CD4-positive, alpha-beta T cell treated with Interleukin-17A for 1 hour (primary cell): ENCODE results near the gene MED12.
A peak's percentile ranks its signal among the peaks of the same experiment; 100 is the strongest.

ENCODE experiments used
- DNase-seq: peaks from one replicate; pipeline ENCODE4 v3.0.0-alpha.2; 2020

Gene MED12

GRCh38 chrX:71107762-71108360 is 10.5 kb upstream of the MED12 start:
- peak; percentile 59 for DNase-seq

- peak; percentile 50 for DNase-seq
Observed at GRCh38 chrX:71109051-71109450, 9.3 kb upstream of the MED12 start.

- DNase-seq = peak; percentile 94
Observed at GRCh38 chrX:71111141-71111843, 7.1 kb upstream of the MED12 start, which contains the start of gene IL2RG. TSS of gene IL2RG (minus strand) at chrX:71111577. CDS start at chrX:71111539, 38 bp downstream.

- DNase-seq = peak; percentile 70
Observed at GRCh38 chrX:71111921-71112431, 6.4 kb upstream of the MED12 start.

- DNase-seq = no peak
Observed at GRCh38 chrX:71117358-71117757, 1.0 kb upstream of the MED12 start.

- no peak for DNase-seq
Observed at GRCh38 chrX:71118985-71119535, 664 bp downstream of the MED12 start.

GRCh38 chrX:71128166-71128833 is 9.9 kb downstream of the MED12 start:
- DNase-seq = no peak

GRCh38 chrX:71128915-71129765 is 10.7 kb downstream of the MED12 start:
- DNase-seq = peak; percentile 84

GRCh38 chrX:71131510-71131909 is 13.1 kb downstream of the MED12 start:
- no peak for DNase-seq

- DNase-seq = no peak
Observed at GRCh38 chrX:71140440-71140839, 22.0 kb downstream of the MED12 start.

- no peak for DNase-seq
Observed at GRCh38 chrX:71143508-71143907, 25.1 kb downstream of the MED12 start.

GRCh38 chrX:71144651-71145050 is 26.3 kb downstream of the MED12 start, which contains the start of gene NLGN3:
TSS of gene NLGN3 (plus strand) at chrX:71144841. CDS start at chrX:71147750, 2,909 bp downstream.
- no peak for DNase-seq

GRCh38 chrX:71147496-71148277 is 29.3 kb downstream of the MED12 start:
- DNase-seq = no peak

GRCh38 chrX:71148278-71148663 is 29.9 kb downstream of the MED12 start:
- DNase-seq = no peak

- no peak for DNase-seq
Observed at GRCh38 chrX:71151366-71151765, 33.0 kb downstream of the MED12 start.

GRCh38 chrX:71154196-71154595 is 35.8 kb downstream of the MED12 start:
- DNase-seq = no peak

- DNase-seq = no peak
Observed at GRCh38 chrX:71154641-71155040, 36.2 kb downstream of the MED12 start.

GRCh38 chrX:71158603-71159002 is 40.2 kb downstream of the MED12 start:
- no peak for DNase-seq

- DNase-seq = peak; percentile 4
Observed at GRCh38 chrX:71159335-71159734, 40.9 kb downstream of the MED12 start.

GRCh38 chrX:71160475-71160874 is 42.1 kb downstream of the MED12 start:
- DNase-seq = no peak

GRCh38 chrX:71162981-71163380 is 44.6 kb downstream of the MED12 start:
- DNase-seq = no peak

GRCh38 chrX:71164071-71164470 is 45.7 kb downstream of the MED12 start:
- no peak for DNase-seq
